COLO829 (cell line): Measurements from ENCODE around the gene XYLT1.

Experiments
- DNase-seq: peaks from one replicate; pipeline ENCODE4 v3.0.0; 2012; ENCODE audit warnings: low spot score

The XYLT1 gene

GRCh38 chr16:17374668-17375255 is 96.0 kb downstream of the XYLT1 start:
- DNase-seq: no peak

GRCh38 chr16:17373533-17373932 is 97.2 kb downstream of the XYLT1 start:
- DNase-seq: no peak

GRCh38 chr16:17372386-17372785 is 98.4 kb downstream of the XYLT1 start:
- no peak for DNase-seq

- no peak for DNase-seq
Measured at GRCh38 chr16:17371299-17371698, 99.5 kb downstream of the XYLT1 start.

GRCh38 chr16:17370731-17371285 is 100.0 kb downstream of the XYLT1 start:
- no peak for DNase-seq

GRCh38 chr16:17370223-17370707 is 100.5 kb downstream of the XYLT1 start:
- DNase-seq: no peak

- DNase-seq: no peak
Measured at GRCh38 chr16:17369421-17370222, 101.1 kb downstream of the XYLT1 start.

GRCh38 chr16:17368951-17369350 is 101.8 kb downstream of the XYLT1 start:
- no peak for DNase-seq

GRCh38 chr16:17368446-17368845 is 102.3 kb downstream of the XYLT1 start:
- no peak for DNase-seq

- no peak for DNase-seq
Measured at GRCh38 chr16:17367923-17368322, 102.8 kb downstream of the XYLT1 start.

GRCh38 chr16:17367036-17367435 is 103.7 kb downstream of the XYLT1 start:
- no peak for DNase-seq

GRCh38 chr16:17366299-17366961 is 104.3 kb downstream of the XYLT1 start:
- DNase-seq: no peak

GRCh38 chr16:17365591-17366298 is 105.0 kb downstream of the XYLT1 start:
- DNase-seq: no peak

GRCh38 chr16:17365211-17365541 is 105.6 kb downstream of the XYLT1 start:
- DNase-seq: peak; percentile 58

- peak; percentile 67 for DNase-seq
Measured at GRCh38 chr16:17364319-17365210, 106.2 kb downstream of the XYLT1 start.

GRCh38 chr16:17362946-17363345 is 107.8 kb downstream of the XYLT1 start:
- DNase-seq: no peak

GRCh38 chr16:17362183-17362582 is 108.6 kb downstream of the XYLT1 start:
- no peak for DNase-seq

- no peak for DNase-seq
Measured at GRCh38 chr16:17360693-17361122, 110.1 kb downstream of the XYLT1 start.

- peak; percentile 61 for DNase-seq
Measured at GRCh38 chr16:17359788-17360390, 110.9 kb downstream of the XYLT1 start.

- peak; percentile 88 for DNase-seq
Measured at GRCh38 chr16:17358846-17359245, 111.9 kb downstream of the XYLT1 start.

GRCh38 chr16:17358355-17358754 is 112.4 kb downstream of the XYLT1 start:
- DNase-seq: peak; percentile 37
